ENCODE measurements around the gene PIP5KL1.
A peak's percentile ranks its signal among the peaks of the same experiment; 100 is the strongest.
"Not testable (repeated sequence)": the region's sequence is repeated elsewhere in the genome, so short reads cannot be mapped to it uniquely, and the experiment has no call there.

PIP5KL1 gene

DNA sequence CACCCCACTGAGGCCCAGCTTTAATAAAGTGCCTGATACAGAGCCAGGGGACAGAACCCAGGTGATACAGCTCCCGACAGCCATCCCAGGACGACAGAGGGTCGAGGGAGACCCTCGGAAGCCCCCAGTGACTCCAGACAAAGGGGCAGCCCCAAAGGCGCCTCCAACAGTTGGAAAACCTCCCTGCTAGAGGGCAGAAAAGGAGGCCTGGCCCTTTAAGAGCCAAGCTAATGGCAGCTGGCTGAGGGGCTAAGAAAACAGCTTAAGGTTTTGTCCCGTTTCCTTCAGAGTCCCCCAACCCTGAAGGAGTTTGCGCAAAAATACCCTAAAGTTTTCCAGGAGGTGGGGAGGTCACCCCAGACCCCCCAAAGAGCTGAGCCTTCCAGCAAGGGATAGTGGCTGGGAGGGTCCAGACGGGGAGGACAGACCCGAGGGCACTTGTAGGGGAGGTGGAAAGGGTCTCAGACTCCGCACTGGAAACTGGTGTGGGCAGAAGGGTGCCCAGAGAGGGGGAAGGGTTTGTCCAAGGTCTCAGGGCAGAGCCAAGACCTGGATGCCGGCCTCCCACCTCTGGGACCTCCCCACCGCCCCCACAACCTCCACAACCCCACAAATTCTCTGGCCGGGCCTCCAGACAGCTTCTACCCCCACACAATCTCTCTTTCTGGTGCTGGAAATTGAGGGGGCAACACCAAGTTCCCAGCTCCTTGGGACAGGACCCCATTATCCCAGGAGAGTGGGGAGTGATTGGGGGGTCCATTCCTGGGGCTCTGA, 44.9 kb downstream of the PIP5KL1 start:
- no peak for DNase-seq

DNA sequence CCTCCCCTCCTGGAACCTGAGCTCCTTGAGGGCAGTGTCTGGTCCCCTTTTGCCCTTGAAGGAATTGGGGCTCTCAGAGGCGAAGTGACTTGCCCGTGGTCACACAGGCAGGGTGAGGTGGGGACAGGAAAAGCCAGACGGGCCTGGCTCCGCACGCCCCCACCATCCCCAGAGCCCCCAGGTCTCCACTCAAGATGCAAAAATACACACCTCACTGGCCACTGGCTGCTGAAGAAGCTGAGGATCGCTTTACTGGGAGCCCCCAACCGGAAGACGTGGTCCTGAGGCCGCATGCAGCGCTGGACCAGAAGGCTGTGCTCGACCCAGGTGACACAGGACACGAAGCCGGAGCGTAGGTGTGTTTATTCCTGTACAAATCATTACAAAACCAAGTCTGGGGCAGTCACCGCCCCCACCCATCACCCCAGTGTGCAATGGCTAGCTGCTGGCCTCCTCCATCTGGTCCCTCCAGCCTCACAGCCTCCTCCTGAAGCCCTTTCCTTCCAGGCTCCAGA, 45.5 kb downstream of the PIP5KL1 start:
- DNase-seq, result no peak

DNA sequence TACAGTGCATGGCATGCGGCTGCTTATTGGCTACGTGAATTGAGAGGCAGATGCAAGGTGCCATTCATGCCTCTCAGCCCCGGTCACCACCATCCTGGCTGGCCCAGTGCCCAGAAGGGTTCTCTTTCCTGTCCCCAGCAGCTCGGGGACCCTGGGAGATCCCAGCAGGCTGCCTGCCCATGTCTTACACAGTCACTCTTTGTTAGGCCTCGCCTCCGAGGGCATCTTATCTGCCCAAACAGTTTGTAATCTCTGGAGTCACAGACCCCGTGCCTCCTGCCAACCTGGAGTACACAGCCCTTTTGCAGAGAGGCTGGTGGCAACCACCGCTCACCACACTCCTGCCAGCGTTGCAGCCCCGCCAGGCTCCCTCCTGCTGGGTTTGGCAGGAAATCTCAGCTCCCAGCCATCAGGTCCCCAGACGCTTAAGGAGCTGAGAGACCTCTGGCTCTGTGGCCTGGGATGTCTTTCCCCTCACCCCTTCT, 46.1 kb downstream of the PIP5KL1 start:
- peak; percentile 89 for DNase-seq

- no peak for DNase-seq
These were observed 46.6 kb downstream of the PIP5KL1 start for GRCh38 chr9:127883959-127884358.

DNA sequence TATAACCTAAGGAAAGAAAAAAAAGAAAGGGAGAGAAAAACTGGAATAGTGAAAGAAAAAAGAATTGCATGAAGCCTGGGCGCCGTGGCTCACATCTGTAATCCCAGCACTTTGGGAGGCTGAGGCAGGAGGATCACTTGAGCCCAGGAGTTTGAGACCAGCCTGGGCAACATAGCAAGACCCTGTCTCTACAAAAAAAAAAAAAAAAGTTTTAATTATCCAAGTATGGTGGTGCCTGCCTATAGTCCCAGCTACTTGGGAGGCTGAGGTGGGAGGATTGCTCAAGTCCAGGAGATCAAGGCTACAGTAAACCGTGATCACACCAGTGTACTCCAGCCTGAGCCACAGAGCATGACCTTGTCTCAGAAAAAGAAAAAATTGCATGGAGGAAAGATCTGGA, 48.9 kb downstream of the PIP5KL1 start:
- DNase-seq, result not testable (repeated sequence)

DNA sequence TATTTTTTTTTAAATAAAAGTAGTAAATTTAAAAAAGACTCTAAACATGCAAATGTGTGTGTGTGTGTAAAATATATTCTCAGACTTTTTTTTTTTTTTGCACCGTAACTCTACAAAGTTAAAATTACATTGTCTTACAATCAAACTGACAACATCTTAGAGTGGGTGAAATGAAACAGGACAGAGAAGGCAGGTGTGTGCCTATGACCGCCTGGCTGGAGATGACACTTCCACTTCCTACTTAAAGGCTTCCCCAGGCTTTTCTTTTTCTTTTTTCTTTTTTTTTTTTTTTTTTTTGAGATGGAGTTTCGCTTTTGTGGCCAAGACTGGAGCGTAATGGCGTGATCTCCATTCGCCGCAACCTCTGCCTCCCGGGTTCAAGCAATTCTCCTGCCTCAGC, 50.4 kb downstream of the PIP5KL1 start:
- no peak for DNase-seq

DNA sequence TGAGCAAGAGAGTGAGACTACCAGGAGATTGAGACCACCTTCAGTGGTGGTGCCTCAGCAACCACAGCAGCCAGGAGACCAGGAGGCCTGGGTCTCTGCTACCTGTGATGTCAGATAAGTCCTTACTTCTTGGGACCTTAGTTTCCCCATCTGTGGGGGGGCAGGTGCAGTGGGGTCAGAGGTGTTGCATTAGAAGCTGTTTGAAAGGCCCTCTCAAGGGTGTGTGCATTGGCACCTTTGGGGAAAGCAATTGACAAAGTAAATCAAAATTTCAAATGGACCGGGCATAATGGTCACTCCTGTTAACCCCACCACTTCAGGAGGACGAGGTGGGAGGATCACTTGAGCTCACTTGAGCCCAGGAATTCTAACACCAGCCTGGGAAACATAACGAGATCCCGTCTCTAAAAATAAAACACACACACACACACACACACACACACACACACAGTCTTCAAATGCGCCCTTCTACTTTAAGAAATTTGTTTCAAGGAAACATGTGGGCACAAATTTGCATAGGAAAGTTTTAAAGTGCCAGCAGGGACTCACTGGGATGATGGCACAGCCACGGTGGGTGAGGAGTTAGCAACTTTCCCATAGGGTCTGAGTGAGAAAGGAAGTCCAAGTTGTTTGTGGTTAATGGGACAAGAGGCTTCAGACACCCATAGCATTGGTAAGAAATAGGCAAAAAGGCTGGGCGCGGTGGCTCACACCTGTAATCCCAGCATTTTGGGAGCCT, 51.8 kb downstream of the PIP5KL1 start:
- no peak for DNase-seq

DNA sequence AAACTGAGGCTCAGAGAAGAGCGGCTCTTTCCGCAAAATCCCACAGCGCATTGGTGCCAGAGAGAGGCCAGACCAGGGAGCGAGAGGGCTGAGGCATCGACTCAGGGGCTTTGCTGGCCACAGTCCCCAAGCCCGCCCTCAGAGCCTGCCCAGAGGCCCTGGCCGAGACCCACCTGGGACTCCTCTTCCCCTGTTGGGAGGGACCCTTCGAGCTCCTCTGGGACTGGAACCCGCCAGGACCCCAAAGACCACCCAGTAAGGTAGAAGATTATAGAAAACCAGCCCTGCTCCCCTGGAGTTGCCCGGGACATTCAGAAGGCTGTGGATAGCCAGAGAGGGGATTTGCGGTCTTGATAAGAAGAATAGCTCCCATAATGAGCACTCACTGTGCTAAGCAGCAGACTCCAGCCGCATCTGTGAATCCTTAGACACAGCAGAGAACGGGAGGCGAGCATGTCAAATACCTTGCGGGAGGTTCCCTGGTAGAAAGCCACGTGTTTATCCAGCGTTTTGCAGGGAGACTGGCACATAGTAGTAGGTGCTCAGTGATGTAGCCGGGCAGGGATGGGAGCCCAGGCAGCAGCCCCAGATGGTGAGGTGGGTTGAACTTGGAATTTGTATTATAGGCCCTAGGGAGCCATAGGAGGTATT, 52.5 kb downstream of the PIP5KL1 start:
- no peak for DNase-seq

- peak; percentile 38 for DNase-seq
These were observed 53.0 kb downstream of the PIP5KL1 start, which contains the start of gene AK1 for GRCh38 chr9:127877566-127877998. AK1 (minus strand) TSS chr9:127877675; CDS start chr9:127874617, 3,058 bp downstream.

DNA sequence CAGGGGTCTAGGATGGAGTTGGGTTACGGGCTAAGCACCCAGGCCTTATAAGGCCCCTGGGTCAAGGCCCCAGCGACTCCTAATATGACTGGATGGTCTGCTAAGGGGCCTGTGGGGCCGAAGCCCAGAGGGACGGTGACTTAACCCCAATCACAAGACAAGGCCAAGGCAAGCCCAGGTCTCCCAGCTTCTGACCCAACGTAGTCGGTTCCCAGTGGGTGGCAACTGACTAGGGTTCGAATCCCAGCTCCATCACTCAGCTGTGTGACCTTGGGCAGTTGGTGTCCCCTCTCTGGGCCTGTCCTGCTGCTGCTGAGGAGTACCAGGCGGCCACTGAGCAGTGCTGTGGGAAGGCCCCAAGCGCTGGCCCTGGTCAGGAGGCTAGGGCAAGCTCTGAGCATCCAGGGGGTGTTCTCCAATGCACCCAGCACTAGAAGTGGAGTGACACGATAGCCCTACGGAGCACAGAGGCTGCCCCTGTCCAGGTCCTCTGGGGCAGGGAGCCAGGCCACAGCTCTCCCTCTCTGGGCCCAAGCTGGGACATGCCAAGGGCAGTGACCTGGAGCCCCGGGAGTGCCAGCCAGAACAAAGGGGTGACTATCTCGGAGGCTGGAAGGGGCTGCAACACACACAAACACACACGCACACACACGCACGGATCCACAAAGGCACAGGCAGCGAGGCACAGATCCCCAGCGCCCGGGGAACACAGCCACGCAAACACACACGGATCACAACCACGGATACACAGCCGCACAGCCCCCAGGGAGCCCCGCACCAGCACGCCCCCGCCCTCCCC, 53.6 kb downstream of the PIP5KL1 start:
- DNase-seq, result peak; percentile 35

- DNase-seq, result peak; percentile 65
These were observed 54.4 kb downstream of the PIP5KL1 start for GRCh38 chr9:127876026-127876763.

DNA sequence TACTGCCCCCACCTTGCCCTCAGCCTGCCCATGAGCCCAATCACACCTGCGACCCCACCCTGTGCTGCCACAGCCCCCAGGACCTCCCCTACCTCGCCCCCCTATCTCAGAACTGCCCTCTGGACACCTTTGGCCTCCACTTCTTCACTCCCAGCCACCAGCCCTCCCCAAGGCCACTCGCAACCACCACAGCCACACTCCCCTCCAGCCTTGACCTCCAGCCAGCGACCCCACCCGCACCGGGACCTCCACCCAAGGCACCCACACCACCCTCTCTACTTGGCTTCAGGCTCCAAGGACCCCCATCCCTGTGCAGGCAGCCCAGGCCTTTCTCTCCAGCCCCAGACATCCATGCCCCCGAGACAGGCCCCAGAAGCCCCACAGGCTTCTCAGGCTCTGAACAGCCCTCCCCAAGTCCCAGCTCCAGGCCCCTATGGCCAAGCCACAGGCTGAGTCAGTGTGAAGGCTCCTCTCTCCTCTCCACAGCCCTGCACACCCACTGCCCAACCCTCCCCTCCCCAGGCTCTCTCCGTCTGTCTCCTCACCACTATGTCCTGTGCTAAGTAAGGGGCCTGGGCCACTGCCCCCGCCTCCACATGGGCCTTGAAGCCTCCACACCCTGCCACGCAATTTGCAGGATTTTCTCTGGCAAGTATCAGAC, 55.1 kb downstream of the PIP5KL1 start:
- DNase-seq, result no peak

DNA sequence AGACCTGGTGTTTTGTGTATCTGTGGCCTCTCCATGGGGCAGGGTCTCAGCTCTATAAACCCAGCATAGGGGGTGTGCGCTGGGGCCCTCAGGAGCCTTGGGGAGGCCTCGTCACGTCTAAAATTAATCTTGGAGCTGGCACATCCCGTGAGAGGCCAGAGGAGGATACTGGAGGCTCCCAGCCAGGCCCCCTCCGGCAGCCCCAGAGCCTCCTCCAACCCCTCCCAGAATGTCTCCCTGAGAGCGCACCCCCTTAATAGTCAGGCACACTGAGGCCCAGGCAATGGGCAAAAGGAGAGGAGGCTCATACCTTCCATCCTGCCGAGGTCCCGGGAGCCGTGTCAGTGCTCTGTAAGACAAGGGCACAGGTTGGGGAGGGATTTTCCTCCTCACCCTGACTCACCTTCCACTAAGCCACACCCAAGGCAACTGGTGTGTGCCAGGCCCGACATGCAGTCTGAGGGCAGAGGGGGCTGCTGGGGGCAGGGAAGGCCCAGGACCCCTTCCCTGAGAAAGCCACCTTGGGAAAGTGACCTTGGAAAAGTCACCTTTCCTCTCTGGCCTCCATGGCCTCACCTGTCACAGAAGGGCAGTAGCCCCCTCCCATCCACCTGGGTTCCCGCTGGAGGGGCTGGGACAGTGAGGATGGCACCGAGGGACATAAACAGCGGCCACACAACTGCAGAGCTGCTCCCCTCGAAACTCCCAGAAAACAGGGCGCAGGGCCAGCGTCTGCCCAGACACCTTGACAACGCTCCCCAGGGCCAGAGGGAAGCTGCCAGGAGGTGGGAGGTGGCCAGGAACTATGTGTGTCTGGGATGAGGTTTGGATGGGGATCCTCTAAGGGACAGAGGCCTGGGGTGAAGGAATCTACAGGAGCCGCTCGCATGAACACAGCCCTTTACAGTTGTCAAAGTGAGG, 56.0 kb downstream of the PIP5KL1 start:
- DNase-seq, result no peak

DNA sequence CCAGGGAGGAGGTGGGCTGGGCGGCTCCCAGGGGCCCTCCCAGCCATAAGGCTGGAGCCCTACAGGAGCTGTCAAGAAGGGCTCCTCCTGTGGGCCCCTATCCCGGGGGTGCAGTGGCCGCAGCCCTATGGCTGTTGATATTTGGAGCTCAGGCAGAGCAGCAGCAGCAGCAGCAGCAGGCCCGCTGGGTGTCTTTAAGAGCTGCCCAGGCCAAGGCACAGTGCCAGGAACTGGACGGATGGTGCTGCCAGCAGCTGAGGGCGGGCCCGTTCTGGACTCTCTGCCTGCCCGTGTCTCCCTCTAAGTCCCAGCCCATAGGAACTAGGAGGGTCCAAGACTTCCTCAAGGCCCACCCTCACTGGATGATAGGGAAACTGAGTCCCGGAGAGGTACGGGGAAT, 56.7 kb downstream of the PIP5KL1 start:
- no peak for DNase-seq

DNA sequence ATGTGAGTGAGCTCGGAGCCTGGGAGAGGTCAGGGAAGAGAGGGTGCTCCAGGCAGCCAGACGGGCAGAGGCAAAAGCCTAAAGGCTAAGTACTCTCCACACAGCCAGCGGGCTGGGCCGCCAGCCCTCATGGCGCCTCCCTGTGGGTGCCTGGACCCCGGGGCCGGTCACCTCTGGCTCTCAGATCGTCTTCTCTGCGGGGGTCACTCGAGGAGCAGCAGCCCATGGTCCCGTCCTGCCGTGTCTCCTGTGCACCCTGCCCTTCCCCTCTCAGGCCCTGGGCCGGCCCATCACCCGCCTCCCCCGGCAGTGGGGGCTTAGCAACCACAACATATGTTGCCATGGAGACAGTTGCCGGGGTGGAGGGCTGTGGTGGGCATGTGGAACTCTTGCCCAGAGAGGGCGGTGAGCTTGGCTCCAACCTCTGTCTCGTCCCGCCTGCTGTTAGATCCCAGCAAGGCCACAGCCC, 57.3 kb downstream of the PIP5KL1 start:
- no peak for DNase-seq

- no peak for DNase-seq
These were observed 58.0 kb downstream of the PIP5KL1 start for GRCh38 chr9:127872369-127873222.

DNA sequence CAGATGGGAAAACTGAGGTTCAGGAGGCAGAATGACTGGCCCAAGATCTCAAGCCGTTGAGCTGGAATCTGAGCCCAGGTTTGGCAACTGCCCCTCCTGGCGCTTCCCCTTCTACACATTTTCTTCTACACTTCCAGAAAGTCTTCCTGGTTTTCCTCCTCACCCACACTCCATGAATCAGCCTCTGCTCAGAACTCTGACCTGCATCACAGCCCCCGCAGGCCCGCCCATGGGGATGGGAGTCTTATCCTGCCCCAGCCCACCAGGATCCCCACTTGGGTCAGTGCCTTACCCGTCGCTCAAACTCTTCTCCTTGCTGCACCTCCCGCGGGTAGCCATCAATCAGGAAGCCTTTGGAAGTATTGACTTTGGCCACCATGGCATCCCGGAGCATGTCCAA, 59.0 kb downstream of the PIP5KL1 start:
- DNase-seq, result no peak

GRCh38 chr9:127870887-127871286, 59.7 kb downstream of the PIP5KL1 start:
- no peak for DNase-seq

Data from DMS79 (cell line).